Measurements from ENCODE around the gene PCBP4. TPM values are rescaled to one million over a fixed set of nuclear protein-coding genes. Genes with fewer than 3 reads are reported as not detected.

Gene PCBP4
- total RNA-seq, 1 donor from 2014 or later = 30.5 TPM

- no peak for DNase-seq (ENCODE audit: low spot score)
Observed at GRCh38 chr3:52007291-52007690, 40.0 kb upstream of the PCBP4 start.

GRCh38 chr3:52006820-52007133 lies 39.5 kb upstream of the PCBP4 start:
- no peaks in the 10 kb centered on the region for H3K9me3 Mint-ChIP-seq
- TF ChIP-seq, protein P1, sequence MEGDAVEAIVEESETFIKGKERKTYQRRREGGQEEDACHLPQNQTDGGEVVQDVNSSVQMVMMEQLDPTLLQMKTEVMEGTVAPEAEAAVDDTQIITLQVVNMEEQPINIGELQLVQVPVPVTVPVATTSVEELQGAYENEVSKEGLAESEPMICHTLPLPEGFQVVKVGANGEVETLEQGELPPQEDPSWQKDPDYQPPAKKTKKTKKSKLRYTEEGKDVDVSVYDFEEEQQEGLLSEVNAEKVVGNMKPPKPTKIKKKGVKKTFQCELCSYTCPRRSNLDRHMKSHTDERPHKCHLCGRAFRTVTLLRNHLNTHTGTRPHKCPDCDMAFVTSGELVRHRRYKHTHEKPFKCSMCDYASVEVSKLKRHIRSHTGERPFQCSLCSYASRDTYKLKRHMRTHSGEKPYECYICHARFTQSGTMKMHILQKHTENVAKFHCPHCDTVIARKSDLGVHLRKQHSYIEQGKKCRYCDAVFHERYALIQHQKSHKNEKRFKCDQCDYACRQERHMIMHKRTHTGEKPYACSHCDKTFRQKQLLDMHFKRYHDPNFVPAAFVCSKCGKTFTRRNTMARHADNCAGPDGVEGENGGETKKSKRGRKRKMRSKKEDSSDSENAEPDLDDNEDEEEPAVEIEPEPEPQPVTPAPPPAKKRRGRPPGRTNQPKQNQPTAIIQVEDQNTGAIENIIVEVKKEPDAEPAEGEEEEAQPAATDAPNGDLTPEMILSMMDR (IDR thresholded peaks at IDR 0.05) = no peak
- no peaks in the 10 kb centered on the region for H4K20me1 ChIP-seq (ENCODE audit: low read depth)
- no peaks in the 10 kb centered on the region for H3K27me3 ChIP-seq
- no peaks in the 10 kb centered on the region for H3K36me3 ChIP-seq
- H3K4me1 Mint-ChIP-seq = peaks cover 56% of the 10 kb centered on the region
- H3K27me3 Mint-ChIP-seq (ENCODE audit: insufficient read depth, low read depth) = peaks cover 3% of the 10 kb centered on the region
- no peak overlapping the region for H3K27ac Mint-ChIP-seq
- no peaks in the 10 kb centered on the region for H3K36me3 Mint-ChIP-seq
- H3K4me1 ChIP-seq = peaks cover 45% of the 10 kb centered on the region
- no peak overlapping the region for H3K9ac ChIP-seq
- H3K9me3 ChIP-seq (ENCODE audit: low read depth) = no peaks in the 10 kb centered on the region
- H3F3A ChIP-seq (ENCODE audit: low read depth) = peaks cover 28% of the 10 kb centered on the region
- no peak overlapping the region for H3K4me3 Mint-ChIP-seq
- no peak overlapping the region for H3K4me3 ChIP-seq
- no peak overlapping the region for H3K4me2 ChIP-seq
- DNase-seq (ENCODE audit: low spot score) = no peak
- H3K27ac ChIP-seq = no peak overlapping the region
- no peaks in the 10 kb centered on the region for H3K79me2 ChIP-seq (ENCODE audit: low read depth)
- no peak overlapping the region for H2AFZ ChIP-seq (replicated peaks)

More at GRCh38 chr3:52007291-52007690, 40.0 kb upstream of the PCBP4 start:
- H3K36me3 Mint-ChIP-seq = no peaks in the 10 kb centered on the region
- H3K9me3 Mint-ChIP-seq = peaks cover 2% of the 10 kb centered on the region
- H3K9me3 ChIP-seq (ENCODE audit: low read depth) = no peaks in the 10 kb centered on the region
- no peak overlapping the region for H3K9ac ChIP-seq
- no peak overlapping the region for H3K4me2 ChIP-seq
- no peak for TF ChIP-seq EZH2phosphoT487 (IDR thresholded peaks at IDR 0.05)
- TF ChIP-seq, protein P1 (IDR thresholded peaks at IDR 0.05) = no peak
- TF ChIP-seq EZH2 (IDR thresholded peaks at IDR 0.05) = no peak
- H3K27ac Mint-ChIP-seq = no peak overlapping the region
- H3K4me1 Mint-ChIP-seq = peaks cover 51% of the 10 kb centered on the region
- H3K27ac ChIP-seq = no peak overlapping the region
- H3F3A ChIP-seq (ENCODE audit: low read depth) = peaks cover 23% of the 10 kb centered on the region
- no peaks in the 10 kb centered on the region for H4K20me1 ChIP-seq (ENCODE audit: low read depth)
- no peaks in the 10 kb centered on the region for H3K79me2 ChIP-seq (ENCODE audit: low read depth)
- H3K4me1 ChIP-seq = peaks cover 39% of the 10 kb centered on the region
- H2AFZ ChIP-seq (replicated peaks) = no peak overlapping the region
- H3K27me3 ChIP-seq = no peaks in the 10 kb centered on the region
- H3K36me3 ChIP-seq = no peaks in the 10 kb centered on the region
- peaks cover 7% of the 10 kb centered on the region for H3K27me3 Mint-ChIP-seq (ENCODE audit: insufficient read depth, low read depth)
- peak overlapping the region; percentile 35 for H3K4me3 Mint-ChIP-seq
- H3K4me3 ChIP-seq = no peak overlapping the region

DNA sequence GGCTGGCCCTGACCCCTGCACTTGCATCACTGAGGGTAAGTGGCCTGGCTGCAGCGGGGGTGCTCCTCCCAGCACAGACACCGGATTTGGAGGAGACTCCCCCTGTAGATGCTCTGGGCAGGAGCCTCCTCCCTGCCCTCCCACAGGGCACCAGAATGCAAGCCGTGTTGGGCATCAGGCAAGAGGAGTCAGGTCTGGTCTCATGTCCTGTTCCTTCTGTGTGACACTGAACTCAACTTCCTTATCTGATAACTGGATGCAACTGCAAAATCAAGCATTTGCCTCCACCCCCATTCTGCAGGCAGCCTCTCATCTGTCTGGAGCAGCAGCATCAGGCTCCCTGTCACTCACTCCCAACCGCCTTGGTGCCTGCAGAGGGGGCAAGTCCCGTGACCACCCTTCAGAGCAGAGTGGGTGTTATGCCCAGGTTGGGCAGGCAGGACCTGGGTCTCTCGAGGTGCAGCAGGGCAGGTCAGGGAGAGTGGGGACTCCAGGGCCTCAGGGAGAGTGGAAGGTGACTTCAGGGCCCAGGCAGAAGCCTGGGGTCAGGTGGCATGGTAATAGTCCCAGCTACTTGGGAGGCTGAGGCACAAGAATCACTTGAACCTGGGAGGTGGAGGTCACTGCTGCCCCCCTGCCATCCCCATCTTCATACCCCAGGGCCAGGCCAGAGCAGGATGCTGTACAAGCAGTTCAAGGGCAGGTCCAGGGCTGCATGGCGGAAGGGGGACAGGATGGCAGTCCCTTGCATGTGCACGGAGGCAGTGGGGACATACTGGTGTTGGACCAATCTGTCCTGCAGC lies 39.0 kb upstream of the PCBP4 start:
- Histone ChIP-seq H3F3A (ENCODE audit: low read depth) (peaks cover 28% of the 10 kb centered on the region), H3K79me2 (ENCODE audit: low read depth) (no peaks in the 10 kb centered on the region), H3K4me1 (peaks cover 47% of the 10 kb centered on the region), H3K4me2 (peak overlapping the region; percentile 72), H4K20me1 (ENCODE audit: low read depth) (no peaks in the 10 kb centered on the region), H3K9ac (no peak overlapping the region), H3K4me3 (no peak overlapping the region), H3K27ac (no peak overlapping the region), H2AFZ (replicated peaks) (no peak overlapping the region), H3K9me3 (ENCODE audit: low read depth) (no peaks in the 10 kb centered on the region), H3K27me3 (no peaks in the 10 kb centered on the region), H3K36me3 (no peaks in the 10 kb centered on the region)
- TF ChIP-seq EZH2phosphoT487 (IDR thresholded peaks at IDR 0.05) (no peak), EZH2 (IDR thresholded peaks at IDR 0.05) (no peak)
- TF ChIP-seq, protein P1 (IDR thresholded peaks at IDR 0.05) = no peak
- peak overlapping the region; percentile 58 for H3K4me3 Mint-ChIP-seq
- H3K4me1 Mint-ChIP-seq = peaks cover 61% of the 10 kb centered on the region
- peaks cover 3% of the 10 kb centered on the region for H3K27me3 Mint-ChIP-seq (ENCODE audit: insufficient read depth, low read depth)
- no peaks in the 10 kb centered on the region for H3K9me3 Mint-ChIP-seq
- no peaks in the 10 kb centered on the region for H3K36me3 Mint-ChIP-seq
- H3K27ac Mint-ChIP-seq = no peak overlapping the region
- DNase-seq (ENCODE audit: low spot score) = no peak

Measured in neural progenitor cell (in vitro differentiated cells).